ENCODE measurements around the gene OTUB1.

OTUB1 gene

GRCh38 chr11:63993993-63994392 is 7.8 kb downstream of the OTUB1 start:
- no peak overlapping the region for H3K4me3 ChIP-seq (ENCODE audit: low read depth, low read length)
- TF ChIP-seq CTCF (IDR thresholded peaks at IDR 0.05; ENCODE audit: low read depth, low read length) = no peak
- in situ Hi-C loops (cut with HindIII; ENCODE audit: low sequenced_read_pairs) = no loop called here
- no peak for DNase-seq (ENCODE audit: low read depth, low spot score)

- no peak for TF ChIP-seq CTCF (IDR thresholded peaks at IDR 0.05; ENCODE audit: low read depth, low read length)
- in situ Hi-C loops (cut with HindIII; ENCODE audit: low sequenced_read_pairs) = no loop called here
- no peak overlapping the region for H3K4me3 ChIP-seq (ENCODE audit: low read depth, low read length)
- DNase-seq (ENCODE audit: low read depth, low spot score) = no peak
Observed at GRCh38 chr11:63996512-63996911, 10.3 kb downstream of the OTUB1 start.

GRCh38 chr11:63997104-63997700 is 11.0 kb downstream of the OTUB1 start:
- H3K4me3 ChIP-seq (ENCODE audit: low read depth, low read length) = no peak overlapping the region
- DNase-seq (ENCODE audit: low read depth, low spot score) = no peak
- TF ChIP-seq CTCF (IDR thresholded peaks at IDR 0.05; ENCODE audit: low read depth, low read length) = no peak
- in situ Hi-C loops (cut with HindIII; ENCODE audit: low sequenced_read_pairs) = no loop called here

GRCh38 chr11:63997801-63998337 is 11.6 kb downstream of the OTUB1 start:
- H3K4me3 ChIP-seq (ENCODE audit: low read depth, low read length) = no peak overlapping the region
- no peak for TF ChIP-seq CTCF (IDR thresholded peaks at IDR 0.05; ENCODE audit: low read depth, low read length)
- in situ Hi-C loops (cut with HindIII; ENCODE audit: low sequenced_read_pairs) = no loop called here
- DNase-seq (ENCODE audit: low read depth, low spot score) = no peak

- no peak for DNase-seq (ENCODE audit: low read depth, low spot score)
- in situ Hi-C loops (cut with HindIII; ENCODE audit: low sequenced_read_pairs) = no loop called here
Observed at GRCh38 chr11:63998558-63999348, 12.5 kb downstream of the OTUB1 start.

More at GRCh38 chr11:63998558-63999348, 12.5 kb downstream of the OTUB1 start:
- H3K4me3 ChIP-seq (ENCODE audit: low read depth, low read length) = no peak overlapping the region
- no peak for TF ChIP-seq CTCF (IDR thresholded peaks at IDR 0.05; ENCODE audit: low read depth, low read length)
